Middle frontal gyrus (tissue), 1 donor: Measurements from ENCODE around the gene UCN3.
"Not testable (repeated sequence)": the region's sequence is repeated elsewhere in the genome, so short reads cannot be mapped to it uniquely, and the experiment has no call there.

Source experiments
- DNase-seq: peaks from one replicate; pipeline ENCODE4 v3.0.0-alpha.2; 2015; ENCODE audit warnings: low spot score; ENCODE audit errors: extremely low spot score

Gene UCN3

GRCh38 chr10:5365928-5366327, 1.2 kb downstream of the UCN3 start:
- no peak for DNase-seq

- DNase-seq: no peak
These were observed 4.8 kb downstream of the UCN3 start for GRCh38 chr10:5369362-5370158.

- DNase-seq: no peak
These were observed 6.0 kb downstream of the UCN3 start for GRCh38 chr10:5370493-5371352.

- DNase-seq: no peak
These were observed 8.5 kb downstream of the UCN3 start for GRCh38 chr10:5373307-5373706.

GRCh38 chr10:5373891-5374611, 9.3 kb downstream of the UCN3 start:
- no peak for DNase-seq

- DNase-seq: no peak
These were observed 11.7 kb downstream of the UCN3 start for GRCh38 chr10:5376450-5376849.

- not testable (repeated sequence) for DNase-seq
These were observed 14.4 kb downstream of the UCN3 start for GRCh38 chr10:5379202-5379601.

- not testable (repeated sequence) for DNase-seq
These were observed 15.6 kb downstream of the UCN3 start for GRCh38 chr10:5380395-5380794.

- no peak for DNase-seq
These were observed 16.4 kb downstream of the UCN3 start for GRCh38 chr10:5381187-5381586.

- no peak for DNase-seq
These were observed 20.5 kb downstream of the UCN3 start for GRCh38 chr10:5385224-5385623.

GRCh38 chr10:5387169-5387568, 22.4 kb downstream of the UCN3 start:
- DNase-seq: no peak

GRCh38 chr10:5390607-5391205, 25.9 kb downstream of the UCN3 start:
- no peak for DNase-seq

- no peak for DNase-seq
These were observed 27.0 kb downstream of the UCN3 start for GRCh38 chr10:5391790-5392189.

- DNase-seq: no peak
These were observed 28.8 kb downstream of the UCN3 start for GRCh38 chr10:5393529-5393928.

GRCh38 chr10:5395168-5395567, 30.4 kb downstream of the UCN3 start:
- DNase-seq: no peak

GRCh38 chr10:5396556-5397300, 32.0 kb downstream of the UCN3 start:
- peak; percentile 13 for DNase-seq

- no peak for DNase-seq
These were observed 34.6 kb downstream of the UCN3 start for GRCh38 chr10:5399332-5399731.

- no peak for DNase-seq
These were observed 35.9 kb downstream of the UCN3 start for GRCh38 chr10:5400468-5401240.

- no peak for DNase-seq
These were observed 38.0 kb downstream of the UCN3 start for GRCh38 chr10:5402798-5403197.
